Type B pancreatic cell (in vitro differentiated cells): Measurements from ENCODE around the gene CELF4. TPM values are rescaled to one million over a fixed set of nuclear protein-coding genes. Genes with fewer than 3 reads are reported as not detected.
A peak's percentile ranks its signal among the peaks of the same experiment; 100 is the strongest.

Experiments used
- DNase-seq: peaks from one replicate; pipeline ENCODE4 v3.0.0; 2021; ENCODE audit warnings: mixed read lengths; ENCODE audit not compliant: unreplicated experiment; ENCODE audit errors: extremely low spot score
- H3K27ac Mint-ChIP-seq: 2 replicates; pipeline ENCODE4 v1.8.0; 2021; ENCODE audit warnings: mild to moderate bottlenecking, mixed read lengths
- H3K27me3 Mint-ChIP-seq: 2 replicates; pipeline ENCODE4 v1.8.0; 2021; ENCODE audit warnings: mixed read lengths
- H3K36me3 Mint-ChIP-seq: 2 replicates; pipeline ENCODE4 v1.8.0; 2021; ENCODE audit warnings: mixed read lengths
- H3K4me1 Mint-ChIP-seq: one replicate; pipeline ENCODE4 v1.8.0; 2021; ENCODE audit warnings: mixed read lengths; ENCODE audit not compliant: unreplicated experiment
- H3K4me3 Mint-ChIP-seq: 2 replicates; pipeline ENCODE4 v1.8.0; 2021; ENCODE audit warnings: mild to moderate bottlenecking, mixed read lengths
- H3K9me3 Mint-ChIP-seq: 2 replicates; pipeline ENCODE4 v1.8.0; 2021; ENCODE audit warnings: mixed read lengths
- total RNA-seq: library from RNA; stranded (reverse); gene quantifications from 2 replicates; pipeline ENCODE4 v1.2.1, GENCODE V29; 2021; ENCODE audit warnings: low replicate concordance
- TF ChIP-seq, protein P1 (sequence below): fragments of 200-600 bp; sonication (generic); conservative IDR thresholded peaks from 2 replicates; pipeline ENCODE4 v1.5.0; 2021; ENCODE audit warnings: antibody characterized with exemption, mild to moderate bottlenecking

The CELF4 gene
- total RNA-seq, 1 donor from 2014 or later, result 9.2 TPM

GRCh38 chr18:37330173-37330572, 235.4 kb downstream of the CELF4 start:
- H3K27me3 Mint-ChIP-seq, result peaks cover 6% of the 10 kb centered on the region

GRCh38 chr18:37328946-37329719, 236.5 kb downstream of the CELF4 start:
- H3K27ac Mint-ChIP-seq, result no peak overlapping the region
- H3K36me3 Mint-ChIP-seq, result no peaks in the 10 kb centered on the region
- no peaks in the 10 kb centered on the region for H3K9me3 Mint-ChIP-seq
- peaks cover 15% of the 10 kb centered on the region for H3K4me1 Mint-ChIP-seq
- H3K4me3 Mint-ChIP-seq, result no peak overlapping the region
- TF ChIP-seq, protein P1, sequence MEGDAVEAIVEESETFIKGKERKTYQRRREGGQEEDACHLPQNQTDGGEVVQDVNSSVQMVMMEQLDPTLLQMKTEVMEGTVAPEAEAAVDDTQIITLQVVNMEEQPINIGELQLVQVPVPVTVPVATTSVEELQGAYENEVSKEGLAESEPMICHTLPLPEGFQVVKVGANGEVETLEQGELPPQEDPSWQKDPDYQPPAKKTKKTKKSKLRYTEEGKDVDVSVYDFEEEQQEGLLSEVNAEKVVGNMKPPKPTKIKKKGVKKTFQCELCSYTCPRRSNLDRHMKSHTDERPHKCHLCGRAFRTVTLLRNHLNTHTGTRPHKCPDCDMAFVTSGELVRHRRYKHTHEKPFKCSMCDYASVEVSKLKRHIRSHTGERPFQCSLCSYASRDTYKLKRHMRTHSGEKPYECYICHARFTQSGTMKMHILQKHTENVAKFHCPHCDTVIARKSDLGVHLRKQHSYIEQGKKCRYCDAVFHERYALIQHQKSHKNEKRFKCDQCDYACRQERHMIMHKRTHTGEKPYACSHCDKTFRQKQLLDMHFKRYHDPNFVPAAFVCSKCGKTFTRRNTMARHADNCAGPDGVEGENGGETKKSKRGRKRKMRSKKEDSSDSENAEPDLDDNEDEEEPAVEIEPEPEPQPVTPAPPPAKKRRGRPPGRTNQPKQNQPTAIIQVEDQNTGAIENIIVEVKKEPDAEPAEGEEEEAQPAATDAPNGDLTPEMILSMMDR, result no peak
- no peak for DNase-seq
- peaks cover 11% of the 10 kb centered on the region for H3K27me3 Mint-ChIP-seq

More at GRCh38 chr18:37330173-37330572, 235.4 kb downstream of the CELF4 start:
- TF ChIP-seq, protein P1, result no peak
- Mint-ChIP-seq H3K27ac (no peak overlapping the region), H3K4me1 (peaks cover 25% of the 10 kb centered on the region), H3K4me3 (no peak overlapping the region), H3K9me3 (no peaks in the 10 kb centered on the region), H3K36me3 (no peaks in the 10 kb centered on the region)
- DNase-seq, result no peak

GRCh38 chr18:37327063-37327577, 238.5 kb downstream of the CELF4 start:
- H3K27ac Mint-ChIP-seq, result no peak overlapping the region

GRCh38 chr18:37322492-37323035, 243.0 kb downstream of the CELF4 start:
- DNase-seq, result no peak
- Mint-ChIP-seq H3K9me3 (no peaks in the 10 kb centered on the region), H3K36me3 (no peaks in the 10 kb centered on the region), H3K27ac (no peak overlapping the region), H3K4me1 (peaks cover 4% of the 10 kb centered on the region), H3K4me3 (no peak overlapping the region), H3K27me3 (peaks cover 11% of the 10 kb centered on the region)
- TF ChIP-seq, protein P1, result peak; percentile 74

More at GRCh38 chr18:37327063-37327577, 238.5 kb downstream of the CELF4 start:
- Mint-ChIP-seq H3K4me1 (peaks cover 15% of the 10 kb centered on the region), H3K36me3 (no peaks in the 10 kb centered on the region), H3K27me3 (peaks cover 14% of the 10 kb centered on the region), H3K4me3 (no peak overlapping the region), H3K9me3 (no peaks in the 10 kb centered on the region)
- TF ChIP-seq, protein P1, result no peak
- DNase-seq, result no peak

DNA sequence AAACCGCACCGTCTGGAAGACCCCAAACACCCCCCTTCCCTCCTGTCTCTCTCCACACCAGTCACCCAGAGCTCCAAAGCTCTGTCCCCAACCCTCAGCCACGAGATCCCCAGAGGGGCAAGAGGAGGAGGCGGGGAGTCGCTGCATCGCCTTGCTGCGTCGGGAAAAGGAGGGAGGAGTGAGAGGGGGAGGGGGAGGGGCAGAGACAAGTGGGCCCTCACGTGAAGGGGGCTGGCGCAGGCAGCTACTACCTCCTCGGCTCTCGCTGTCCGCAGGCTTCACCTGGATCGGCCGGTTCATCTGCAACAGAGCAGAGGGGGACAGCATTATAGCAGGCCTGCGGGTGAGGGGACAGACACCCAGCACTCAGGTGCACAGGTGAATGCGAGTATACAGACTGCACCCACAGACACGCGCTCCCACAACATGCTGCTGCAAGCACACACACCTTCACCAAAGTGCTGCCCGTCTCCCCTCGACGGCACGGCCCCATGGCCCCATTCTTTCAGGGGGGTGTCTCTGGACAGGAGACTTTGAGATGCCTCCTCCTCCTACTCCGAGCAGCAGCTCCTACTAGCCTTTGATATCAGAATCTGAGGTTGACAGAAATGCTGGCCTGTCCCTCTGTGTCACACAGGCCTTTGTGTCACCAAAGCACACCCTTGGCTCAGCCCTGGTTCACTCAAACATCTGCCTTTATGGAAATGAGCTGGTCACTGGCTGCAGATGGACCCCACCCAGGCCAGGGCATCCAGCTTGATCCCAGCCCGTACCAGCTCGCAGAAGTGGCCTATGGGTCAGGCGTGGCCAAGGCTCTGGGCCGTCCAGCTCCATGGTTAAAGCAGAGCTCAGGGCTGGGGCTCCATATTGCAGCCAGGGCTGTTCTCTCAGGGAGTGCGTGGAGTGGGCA, 243.8 kb downstream of the CELF4 start:
- H3K27ac Mint-ChIP-seq, result no peak overlapping the region

More for the DNA sequence above, 243.8 kb downstream of the CELF4 start:
- Mint-ChIP-seq H3K36me3 (no peaks in the 10 kb centered on the region), H3K9me3 (no peaks in the 10 kb centered on the region), H3K4me3 (no peak overlapping the region), H3K4me1 (peaks cover 4% of the 10 kb centered on the region), H3K27me3 (peaks cover 7% of the 10 kb centered on the region)
- no peak for DNase-seq
- TF ChIP-seq, protein P1, result no peak
